Glutamatergic neuron (in vitro differentiated cells): ENCODE measurements around the gene ABCF1. TPM values are rescaled to one million over a fixed set of nuclear protein-coding genes. Genes with fewer than 3 reads are reported as not detected.

Source experiments
- DNase-seq: peaks from one replicate; pipeline ENCODE4 v3.0.0; 2022
- H3K27ac Mint-ChIP-seq: one replicate; pipeline ENCODE4 v1.8.0; 2020; ENCODE audit warnings: mild to moderate bottlenecking, mixed read lengths, inconsistent platforms; ENCODE audit not compliant: unreplicated experiment
- H3K27me3 Mint-ChIP-seq: one replicate; pipeline ENCODE4 v1.8.0; 2020; ENCODE audit warnings: mild to moderate bottlenecking, moderate library complexity, mixed read lengths, inconsistent platforms; ENCODE audit not compliant: unreplicated experiment
- H3K36me3 Mint-ChIP-seq: one replicate; pipeline ENCODE4 v1.8.0; 2020; ENCODE audit warnings: mild to moderate bottlenecking, mixed read lengths, inconsistent platforms; ENCODE audit not compliant: unreplicated experiment
- H3K4me1 Mint-ChIP-seq: one replicate; pipeline ENCODE4 v1.8.0; 2020; ENCODE audit warnings: mild to moderate bottlenecking, low read depth, mixed read lengths, inconsistent platforms; ENCODE audit not compliant: unreplicated experiment
- H3K4me3 Mint-ChIP-seq: one replicate; pipeline ENCODE4 v1.8.0; 2020; ENCODE audit warnings: mild to moderate bottlenecking, mixed read lengths, inconsistent platforms; ENCODE audit not compliant: unreplicated experiment
- H3K9me3 Mint-ChIP-seq: one replicate; pipeline ENCODE4 v1.8.0; 2020; ENCODE audit warnings: mild to moderate bottlenecking, moderate library complexity, mixed read lengths, inconsistent platforms; ENCODE audit not compliant: unreplicated experiment
- total RNA-seq: library from RNA; stranded (reverse); fragmentation: NEBNext Ultra II Directional; extraction: Animal tissue kit (Norgen Biotek cat#: 25700); gene quantifications from one replicate; pipeline ENCODE4 v1.2.1, GENCODE V29; 2021; ENCODE audit not compliant: unreplicated experiment
- TF ChIP-seq, protein P1 (sequence below): fragments of 200-600 bp; sonication (generic); IDR thresholded peaks from one replicate; pipeline ENCODE4 v1.5.0; 2021; ENCODE audit not compliant: partially characterized antibody, unreplicated experiment

ABCF1 gene
- total RNA-seq, 1 donor from 2014 or later, result 62.7 TPM

DNA sequence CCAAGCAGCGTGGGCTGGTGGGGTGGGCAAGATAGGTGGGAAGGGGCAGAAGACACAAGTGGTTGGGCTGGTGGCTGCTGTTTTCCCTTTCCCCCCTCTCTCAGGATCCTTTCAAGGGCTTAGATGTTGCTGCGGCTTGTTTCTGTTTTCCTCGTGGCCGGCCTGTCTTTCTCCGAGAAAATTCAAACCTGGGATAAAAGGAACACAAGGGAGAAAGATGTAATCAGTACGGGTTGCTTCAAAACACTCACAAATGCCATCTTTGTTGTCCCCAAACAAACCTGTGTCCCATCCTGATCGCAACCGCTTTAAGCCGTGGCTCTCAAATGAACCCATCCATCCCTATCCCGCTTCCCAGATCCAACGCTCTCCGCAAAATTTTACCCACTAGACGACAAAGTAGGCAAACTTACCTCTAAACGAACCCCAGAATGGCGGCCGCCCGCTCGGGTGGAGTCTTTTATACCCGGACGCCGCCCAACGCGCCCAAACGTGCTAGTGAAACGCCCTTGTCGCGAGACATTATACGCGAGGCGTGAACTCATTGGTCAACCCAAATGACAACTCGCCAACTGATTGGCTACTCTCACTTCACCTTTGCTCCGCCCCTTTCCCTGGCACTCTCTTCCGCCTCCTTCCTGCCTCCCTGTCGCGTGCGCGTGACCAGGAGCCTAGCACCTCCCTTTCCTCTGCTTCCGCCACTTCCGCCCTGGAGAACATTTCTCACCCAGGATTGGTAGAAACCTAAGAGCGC lies 45.7 kb downstream of the ABCF1 start, which contains the start of gene PPP1R10:
PPP1R10 (minus strand) TSS at position 433 of the 754 bp plus-strand sequence. CDS start 7,299 bp downstream, outside the sequence.
- H3K4me1 Mint-ChIP-seq, result peaks cover 19% of the 10 kb centered on the region
- peaks cover 28% of the 10 kb centered on the region for H3K27me3 Mint-ChIP-seq
- peaks cover 10% of the 10 kb centered on the region for H3K36me3 Mint-ChIP-seq
- peak within 1 kb of the TSS; percentile 97 for H3K4me3 Mint-ChIP-seq
- H3K9me3 Mint-ChIP-seq, result peaks cover 32% of the 10 kb centered on the region
- peak; percentile 95 for DNase-seq
- peak within 1 kb of the TSS; percentile 99 for H3K27ac Mint-ChIP-seq
- TF ChIP-seq, protein P1, sequence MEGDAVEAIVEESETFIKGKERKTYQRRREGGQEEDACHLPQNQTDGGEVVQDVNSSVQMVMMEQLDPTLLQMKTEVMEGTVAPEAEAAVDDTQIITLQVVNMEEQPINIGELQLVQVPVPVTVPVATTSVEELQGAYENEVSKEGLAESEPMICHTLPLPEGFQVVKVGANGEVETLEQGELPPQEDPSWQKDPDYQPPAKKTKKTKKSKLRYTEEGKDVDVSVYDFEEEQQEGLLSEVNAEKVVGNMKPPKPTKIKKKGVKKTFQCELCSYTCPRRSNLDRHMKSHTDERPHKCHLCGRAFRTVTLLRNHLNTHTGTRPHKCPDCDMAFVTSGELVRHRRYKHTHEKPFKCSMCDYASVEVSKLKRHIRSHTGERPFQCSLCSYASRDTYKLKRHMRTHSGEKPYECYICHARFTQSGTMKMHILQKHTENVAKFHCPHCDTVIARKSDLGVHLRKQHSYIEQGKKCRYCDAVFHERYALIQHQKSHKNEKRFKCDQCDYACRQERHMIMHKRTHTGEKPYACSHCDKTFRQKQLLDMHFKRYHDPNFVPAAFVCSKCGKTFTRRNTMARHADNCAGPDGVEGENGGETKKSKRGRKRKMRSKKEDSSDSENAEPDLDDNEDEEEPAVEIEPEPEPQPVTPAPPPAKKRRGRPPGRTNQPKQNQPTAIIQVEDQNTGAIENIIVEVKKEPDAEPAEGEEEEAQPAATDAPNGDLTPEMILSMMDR, result no peak

DNA sequence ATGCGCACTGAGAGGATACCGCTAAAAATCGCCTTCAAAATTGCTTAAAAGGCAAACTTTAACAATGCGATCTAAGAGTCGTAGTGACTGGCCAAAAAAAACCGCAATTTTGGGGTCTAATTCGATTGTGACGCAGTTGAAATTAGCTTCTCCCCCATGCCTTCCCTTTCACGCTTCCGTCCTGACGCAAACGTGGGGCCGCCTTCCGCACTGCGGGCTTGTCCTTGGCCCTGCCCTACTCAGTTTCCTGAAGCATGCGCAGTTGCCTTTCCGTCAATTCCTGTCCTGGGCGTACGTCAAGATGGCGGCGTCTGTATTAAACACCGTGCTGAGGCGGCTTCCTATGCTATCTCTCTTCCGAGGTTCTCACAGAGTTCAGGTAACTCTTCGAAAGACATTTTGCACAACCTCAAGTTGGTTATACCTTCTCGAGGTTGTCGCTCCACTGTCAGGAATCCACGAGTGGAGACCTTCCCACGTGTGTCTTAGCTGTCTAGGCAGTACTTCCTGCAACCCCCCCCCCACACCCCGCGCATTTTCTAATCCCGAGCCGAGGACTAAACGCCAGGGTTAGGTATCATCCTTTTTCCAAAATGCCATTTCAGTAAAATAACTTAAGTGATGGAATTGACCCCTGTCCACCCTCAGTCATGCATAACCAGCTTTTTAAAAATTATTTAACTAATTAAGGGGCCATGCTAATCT lies 46.5 kb downstream of the ABCF1 start, which contains the start of gene MRPS18B:
MRPS18B (plus strand) TSS at position 276 of the 705 bp plus-strand sequence; CDS start at position 302, 26 bp downstream.
- Mint-ChIP-seq H3K4me1 (peaks cover 16% of the 10 kb centered on the region), H3K27me3 (peaks cover 26% of the 10 kb centered on the region), H3K36me3 (peaks cover 10% of the 10 kb centered on the region), H3K27ac (peak within 1 kb of the TSS; percentile 99), H3K4me3 (peak within 1 kb of the TSS; percentile 97), H3K9me3 (peaks cover 32% of the 10 kb centered on the region)
- TF ChIP-seq, protein P1, result no peak
- peak; percentile 94 for DNase-seq

DNA sequence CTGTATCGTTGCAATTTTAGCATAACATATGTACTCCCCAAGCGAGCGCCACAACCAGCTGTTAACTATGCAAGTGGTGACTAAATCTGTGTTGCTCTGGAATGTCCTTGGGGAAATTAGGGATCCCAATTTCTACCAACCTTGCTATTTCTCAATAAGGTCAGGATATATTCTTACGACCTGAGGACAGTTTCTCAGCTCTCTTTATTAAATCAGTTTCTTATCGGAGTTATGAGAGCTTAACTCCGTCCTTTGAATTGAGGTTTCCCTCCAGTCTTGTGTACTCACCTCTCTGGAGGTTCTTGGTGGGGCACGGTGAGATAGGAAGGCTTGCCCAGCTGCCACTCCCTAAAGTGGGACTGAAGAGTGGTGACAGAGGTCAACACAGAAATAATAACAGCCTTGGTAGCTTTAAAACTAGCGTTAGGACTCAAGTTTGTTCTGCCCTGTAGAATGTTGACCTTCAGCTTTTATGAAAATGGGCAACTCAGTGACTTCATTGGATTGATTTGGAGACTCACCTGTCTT lies 47.1 kb downstream of the ABCF1 start:
- H3K27ac Mint-ChIP-seq, result peak overlapping the region; percentile 99
- H3K4me3 Mint-ChIP-seq, result peak overlapping the region; percentile 97
- TF ChIP-seq, protein P1, result no peak
- peaks cover 26% of the 10 kb centered on the region for H3K27me3 Mint-ChIP-seq
- no peak for DNase-seq
- H3K36me3 Mint-ChIP-seq, result peaks cover 10% of the 10 kb centered on the region
- peaks cover 14% of the 10 kb centered on the region for H3K4me1 Mint-ChIP-seq
- peaks cover 32% of the 10 kb centered on the region for H3K9me3 Mint-ChIP-seq

DNA sequence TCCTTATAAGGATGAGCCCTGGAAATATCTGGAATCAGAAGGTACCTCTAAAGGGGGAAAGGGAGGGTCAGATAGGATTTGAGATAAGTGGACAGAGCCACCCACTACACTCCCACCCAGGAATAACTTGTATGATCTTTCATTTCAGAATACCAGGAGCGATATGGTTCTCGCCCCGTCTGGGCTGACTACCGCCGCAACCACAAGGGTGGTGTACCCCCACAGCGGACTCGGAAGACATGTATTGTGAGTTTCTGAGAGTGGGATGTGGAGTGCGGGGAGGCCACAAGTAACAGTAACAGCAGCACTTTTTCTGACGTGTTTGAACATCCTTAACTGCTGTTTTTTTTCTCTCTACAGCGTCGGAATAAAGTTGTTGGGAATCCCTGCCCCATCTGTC lies 48.3 kb downstream of the ABCF1 start:
- H3K36me3 Mint-ChIP-seq, result peaks cover 10% of the 10 kb centered on the region
- H3K27me3 Mint-ChIP-seq, result peaks cover 26% of the 10 kb centered on the region
- TF ChIP-seq, protein P1, result no peak
- no peak overlapping the region for H3K27ac Mint-ChIP-seq
- no peak for DNase-seq
- peaks cover 32% of the 10 kb centered on the region for H3K9me3 Mint-ChIP-seq
- peak overlapping the region; percentile 97 for H3K4me3 Mint-ChIP-seq
- peaks cover 4% of the 10 kb centered on the region for H3K4me1 Mint-ChIP-seq
